ENCODE results near the gene PPEF2. TPM values are rescaled to one million over a fixed set of nuclear protein-coding genes. Genes with fewer than 3 reads are reported as not detected.

Gene PPEF2
- polyA plus RNA-seq, 3 donors, result 0.25 TPM; not detected in 2

- Histone ChIP-seq H3K4me1 (ENCODE audit: control insufficient read depth in 1 of 2, insufficient read depth in 2 of 2, low read length in 2 of 2) (peaks cover 20 to 30% of the 10 kb centered on the region in 2 donors), H4K20me1 (ENCODE audit: insufficient read depth, low read length) (no peaks in the 10 kb centered on the region), H2AFZ (ENCODE audit: insufficient read depth, low read depth, low read length, poor library complexity, severe bottlenecking) (no peak overlapping the region), H3K27me3 (ENCODE audit: control insufficient read depth in 2 of 2, insufficient read depth in 2 of 2, low read length in 2 of 2) (no peaks in the 10 kb centered on the region), H3K36me3 (replicated peaks in 1 of 2; ENCODE audit: control insufficient read depth in 1 of 2, insufficient read depth in 2 of 2, low read length in 2 of 2) (no peaks in the 10 kb centered on the region), H3K4me2 (replicated peaks; ENCODE audit: extremely low read depth, low read length, poor library complexity, severe bottlenecking) (no peak overlapping the region), H3K4me3 (replicated peaks in 1 of 3; ENCODE audit: low read depth in 2 of 3, low read length in 3 of 3) (no peak overlapping the region), H3K79me2 (ENCODE audit: insufficient read depth, low read length) (no peaks in the 10 kb centered on the region), H3K27ac (ENCODE audit: low read depth in 1 of 2, low read length in 2 of 2) (no peak overlapping the region), H3K9ac (ENCODE audit: insufficient read depth, low read length, poor library complexity, severe bottlenecking) (no peak overlapping the region), H3K9me3 (replicated peaks in 1 of 2; ENCODE audit: control insufficient read depth in 1 of 2, insufficient read depth in 1 of 2, low read length in 2 of 2) (no peaks in the 10 kb centered on the region)
- intact Hi-C loops (cut with micrococcal nuclease), result loop anchor here in 1 of 2 donors (5.0 kb wide), 1 partner anchor 44 kb away; the partner anchor contains the start of gene NAAA
- DNase-seq, result no peak
- peaks cover 30% of the 10 kb centered on the region for H3K4me1 Mint-ChIP-seq
- peaks cover 0 to 4% (median 2%) of the 10 kb centered on the region in 3 donors for H3K27me3 Mint-ChIP-seq (ENCODE audit: low read depth in 3 of 3)
- H3K9me3 Mint-ChIP-seq, result peaks cover 0 to 5% (median 0%) of the 10 kb centered on the region in 7 donors
- TF ChIP-seq CTCF (IDR thresholded peaks at IDR 0.05), result no peak
- H3K4me3 Mint-ChIP-seq, result no peak overlapping the region
- peak overlapping the region in 2 of 7 donors; percentile 41 to 58 for H3K27ac Mint-ChIP-seq
- no peaks in the 10 kb centered on the region for H3K36me3 Mint-ChIP-seq
Observed at GRCh38 chr4:75898536-75898935, 3.7 kb downstream of the PPEF2 start.

- H3K4me2 ChIP-seq (replicated peaks; ENCODE audit: extremely low read depth, low read length, poor library complexity, severe bottlenecking), result no peak overlapping the region
- Mint-ChIP-seq H3K36me3 (no peaks in the 10 kb centered on the region), H3K27ac (no peak overlapping the region), H3K4me1 (peaks cover 9% of the 10 kb centered on the region), H3K4me3 (no peak overlapping the region), H3K27me3 (ENCODE audit: low read depth in 3 of 3) (peaks cover 1 to 3% (median 2%) of the 10 kb centered on the region in 3 donors), H3K9me3 (peaks cover 0 to 5% (median 0%) of the 10 kb centered on the region in 7 donors)
- H3K9me3 ChIP-seq (replicated peaks in 1 of 2; ENCODE audit: control insufficient read depth in 1 of 2, insufficient read depth in 1 of 2, low read length in 2 of 2), result no peaks in the 10 kb centered on the region
- H3K36me3 ChIP-seq (replicated peaks in 1 of 2; ENCODE audit: control insufficient read depth in 1 of 2, insufficient read depth in 2 of 2, low read length in 2 of 2), result no peaks in the 10 kb centered on the region
- H3K4me1 ChIP-seq (ENCODE audit: control insufficient read depth in 1 of 2, insufficient read depth in 2 of 2, low read length in 2 of 2), result peaks cover 3 to 7% of the 10 kb centered on the region in 2 donors
- intact Hi-C loops (cut with micrococcal nuclease), result loop anchor here in 1 of 2 donors (5.0 kb wide), 1 partner anchor 46 kb away; the partner anchor contains the start of gene NAAA
- no peak overlapping the region for H2AFZ ChIP-seq (ENCODE audit: insufficient read depth, low read depth, low read length, poor library complexity, severe bottlenecking)
- 0% methylated on average over 1 of the region's 4 CpGs for WGBS (ENCODE audit: insufficient coverage)
- no peaks in the 10 kb centered on the region for H4K20me1 ChIP-seq (ENCODE audit: insufficient read depth, low read length)
- peak; percentile 92 for TF ChIP-seq CTCF (IDR thresholded peaks at IDR 0.05)
- no peak overlapping the region for H3K9ac ChIP-seq (ENCODE audit: insufficient read depth, low read length, poor library complexity, severe bottlenecking)
- DNase-seq, result peak; percentile 38 to 59 (median 52)
- no peaks in the 10 kb centered on the region for H3K79me2 ChIP-seq (ENCODE audit: insufficient read depth, low read length)
- H3K4me3 ChIP-seq (replicated peaks in 1 of 3; ENCODE audit: low read depth in 2 of 3, low read length in 3 of 3), result no peak overlapping the region
- H3K27me3 ChIP-seq (ENCODE audit: control insufficient read depth in 2 of 2, insufficient read depth in 2 of 2, low read length in 2 of 2), result no peaks in the 10 kb centered on the region
- no peak overlapping the region for H3K27ac ChIP-seq (ENCODE audit: low read depth in 1 of 2, low read length in 2 of 2)
Observed at GRCh38 chr4:75895744-75896314, 6.4 kb downstream of the PPEF2 start.
